NT2/D1 (cell line): ENCODE data around the gene DIP2C.

ENCODE experiments used
- SUZ12 ChIP-seq: IDR thresholded peaks from 2 replicates; pipeline ENCODE4 v1.6.1; 2011; ENCODE audit not compliant: insufficient read length, insufficient read depth; ENCODE audit errors: extremely low read depth
- YY1 ChIP-seq: IDR thresholded peaks from 2 replicates; pipeline ENCODE4 v1.6.1; 2011; ENCODE audit not compliant: insufficient read length, insufficient read depth
- ZNF274 ChIP-seq: IDR thresholded peaks from 2 replicates; pipeline ENCODE4 v1.6.1; 2011; ENCODE audit warnings: mild to moderate bottlenecking, low read depth, low read length

GRCh38 chr10:589961-590680 lies 99.3 kb downstream of the DIP2C start:
- no peak for TF ChIP-seq ZNF274
- TF ChIP-seq YY1: no peak
- TF ChIP-seq SUZ12: no peak
